ENCODE results near the gene UGGT2. TPM values are rescaled to one million over a fixed set of nuclear protein-coding genes. Genes with fewer than 3 reads are reported as not detected.
A peak's percentile ranks its signal among the peaks of the same experiment; 100 is the strongest.
"Not testable (repeated sequence)": the region's sequence is repeated elsewhere in the genome, so short reads cannot be mapped to it uniquely, and the experiment has no call there.

The UGGT2 gene
- total RNA-seq, 3 donors from 2014 or later: 16.6 to 25.5 (median 17.4) TPM

DNA sequence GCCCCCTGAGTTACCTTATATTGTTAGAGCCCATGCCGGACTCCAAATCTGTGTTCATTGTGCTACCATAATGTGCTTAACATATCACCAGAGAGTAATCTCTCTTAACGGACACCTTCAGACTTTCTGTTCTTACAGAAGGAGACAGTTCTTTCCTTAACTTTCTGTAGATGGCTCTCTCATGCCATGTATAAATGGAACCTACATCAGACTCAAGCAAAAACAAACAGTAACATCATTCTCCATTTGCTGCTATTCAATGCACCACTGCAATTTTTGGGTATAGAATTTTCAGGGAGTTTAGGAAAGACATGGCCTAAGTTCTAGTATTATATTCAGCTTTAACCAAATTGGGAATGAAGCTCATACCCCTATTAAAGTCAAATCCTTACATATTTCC, 12.6 kb upstream of the UGGT2 start:
- Histone ChIP-seq H3K4me3 (no peak overlapping the region), H3K36me3 (ENCODE audit: low read depth) (no peaks in the 10 kb centered on the region), H3K4me1 (ENCODE audit: low read depth) (no peaks in the 10 kb centered on the region), H3K9me3 (no peaks in the 10 kb centered on the region)
- DNase-seq (no peak), ATAC-seq (no peak)
- intact Hi-C loops (cut with DNase I, micrococcal nuclease): no loop called here
- TF ChIP-seq, protein P1, sequence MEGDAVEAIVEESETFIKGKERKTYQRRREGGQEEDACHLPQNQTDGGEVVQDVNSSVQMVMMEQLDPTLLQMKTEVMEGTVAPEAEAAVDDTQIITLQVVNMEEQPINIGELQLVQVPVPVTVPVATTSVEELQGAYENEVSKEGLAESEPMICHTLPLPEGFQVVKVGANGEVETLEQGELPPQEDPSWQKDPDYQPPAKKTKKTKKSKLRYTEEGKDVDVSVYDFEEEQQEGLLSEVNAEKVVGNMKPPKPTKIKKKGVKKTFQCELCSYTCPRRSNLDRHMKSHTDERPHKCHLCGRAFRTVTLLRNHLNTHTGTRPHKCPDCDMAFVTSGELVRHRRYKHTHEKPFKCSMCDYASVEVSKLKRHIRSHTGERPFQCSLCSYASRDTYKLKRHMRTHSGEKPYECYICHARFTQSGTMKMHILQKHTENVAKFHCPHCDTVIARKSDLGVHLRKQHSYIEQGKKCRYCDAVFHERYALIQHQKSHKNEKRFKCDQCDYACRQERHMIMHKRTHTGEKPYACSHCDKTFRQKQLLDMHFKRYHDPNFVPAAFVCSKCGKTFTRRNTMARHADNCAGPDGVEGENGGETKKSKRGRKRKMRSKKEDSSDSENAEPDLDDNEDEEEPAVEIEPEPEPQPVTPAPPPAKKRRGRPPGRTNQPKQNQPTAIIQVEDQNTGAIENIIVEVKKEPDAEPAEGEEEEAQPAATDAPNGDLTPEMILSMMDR (IDR thresholded peaks at IDR 0.05): no peak

- no peaks in the 10 kb centered on the region for H3K36me3 ChIP-seq (ENCODE audit: low read depth)
- DNase-seq: no peak
- no peaks in the 10 kb centered on the region for H3K9me3 ChIP-seq
- intact Hi-C loops (cut with DNase I, micrococcal nuclease): no loop called here
- peak; percentile 43 for ATAC-seq
- H3K4me3 ChIP-seq: peak overlapping the region; percentile 65
- TF ChIP-seq, protein P1 (IDR thresholded peaks at IDR 0.05): no peak
- H3K4me1 ChIP-seq (ENCODE audit: low read depth): no peaks in the 10 kb centered on the region
Measured at GRCh38 chr13:96052656-96053002, 572 bp downstream of the UGGT2 start.

DNA sequence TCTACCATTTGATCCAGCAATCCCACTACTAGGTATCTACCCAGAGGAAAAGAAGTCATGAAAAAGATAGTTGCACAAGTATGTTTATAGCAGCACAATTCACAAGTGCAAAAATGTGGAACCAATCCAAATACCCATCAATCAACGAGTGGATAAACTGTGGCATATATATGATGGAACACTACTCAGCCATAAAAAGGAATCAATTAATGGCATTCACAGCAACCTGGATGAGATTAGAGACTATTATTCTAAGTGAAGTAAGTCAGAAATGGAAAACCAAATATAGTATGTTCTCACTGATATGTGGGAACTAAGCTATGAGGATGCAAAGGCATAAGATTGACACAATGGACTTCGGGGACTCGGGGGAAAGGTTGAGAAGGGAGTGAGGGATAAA, 1.3 kb downstream of the UGGT2 start:
- H3K4me3 ChIP-seq; H3K36me3 ChIP-seq (ENCODE audit: low read depth); H3K9me3 ChIP-seq; H3K4me1 ChIP-seq (ENCODE audit: low read depth); intact Hi-C loops (cut with DNase I, micrococcal nuclease); ATAC-seq; DNase-seq: not testable (repeated sequence)

DNA sequence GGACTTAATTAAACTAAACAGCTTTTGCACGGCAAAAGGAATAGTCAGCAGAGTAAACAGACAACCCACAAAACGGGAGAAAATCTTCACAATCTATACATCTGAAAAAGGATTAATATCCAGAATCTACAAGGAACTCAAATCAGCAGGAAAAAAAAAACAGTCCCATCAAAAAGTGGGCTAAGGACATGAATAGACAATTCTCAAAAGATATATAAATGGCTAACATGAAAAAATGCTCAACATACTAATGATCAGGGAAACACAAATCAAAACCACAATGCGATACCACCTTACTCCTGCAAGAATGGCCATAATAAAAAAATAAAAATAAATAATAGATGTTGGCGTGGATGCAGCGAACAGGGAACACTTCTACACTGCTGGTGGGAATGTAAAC, 1.7 kb downstream of the UGGT2 start:
- intact Hi-C loops (cut with DNase I, micrococcal nuclease); H3K9me3 ChIP-seq; H3K4me1 ChIP-seq (ENCODE audit: low read depth); H3K4me3 ChIP-seq; H3K36me3 ChIP-seq (ENCODE audit: low read depth); DNase-seq; ATAC-seq: not testable (repeated sequence)

DNA sequence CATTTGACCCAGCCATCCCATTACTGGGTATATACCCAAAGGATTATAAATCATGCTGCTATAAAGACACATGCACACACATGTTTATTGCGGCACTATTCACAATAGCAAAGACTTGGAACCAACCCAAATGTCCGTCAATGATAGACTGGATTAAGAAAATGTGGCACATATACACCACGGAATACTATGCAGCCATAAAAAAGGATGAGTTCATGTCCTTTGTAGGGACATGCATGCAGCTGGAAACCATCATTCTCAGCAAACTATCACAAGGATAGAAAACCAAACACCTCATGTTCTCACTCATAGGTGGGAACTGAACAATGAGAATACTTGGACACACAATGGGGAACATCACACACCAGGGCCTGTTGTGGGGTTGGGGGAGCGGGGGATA, 2.2 kb downstream of the UGGT2 start:
- H3K4me1 ChIP-seq (ENCODE audit: low read depth); intact Hi-C loops (cut with DNase I, micrococcal nuclease); H3K36me3 ChIP-seq (ENCODE audit: low read depth); DNase-seq; H3K9me3 ChIP-seq; ATAC-seq; H3K4me3 ChIP-seq: not testable (repeated sequence)

DNA sequence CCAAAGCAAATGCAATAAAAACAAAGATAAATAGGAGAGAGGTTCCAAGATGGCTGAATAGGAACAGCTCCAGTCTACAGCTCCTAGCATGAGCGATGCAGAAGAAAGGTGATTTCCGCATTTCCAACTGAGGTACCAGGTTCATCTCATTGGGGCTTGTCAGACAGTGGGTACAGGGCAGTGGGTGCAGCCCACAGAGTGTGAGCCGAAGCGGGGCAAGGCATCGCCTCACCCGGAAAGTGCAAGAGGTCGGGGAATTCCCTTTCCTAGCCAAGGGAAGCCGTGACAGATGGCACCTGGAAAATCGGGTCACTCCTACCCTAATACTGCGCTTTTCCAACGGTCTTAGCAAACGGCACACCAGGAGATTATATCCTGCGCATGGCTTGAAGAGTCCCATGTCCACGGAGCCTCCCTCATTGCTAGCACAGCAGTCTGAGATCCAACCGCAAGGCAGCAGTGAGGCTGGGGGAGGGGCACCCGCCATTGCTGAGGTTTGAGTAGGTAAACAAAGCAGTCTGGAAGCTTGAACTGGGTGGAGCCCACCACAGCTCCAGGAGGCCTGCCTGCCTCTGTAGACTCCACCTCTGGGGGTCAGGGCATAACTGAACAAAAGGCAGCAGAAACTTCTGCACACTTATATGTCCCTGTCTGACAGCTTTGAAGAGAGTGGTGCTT, 6.6 kb downstream of the UGGT2 start:
- H3K4me1 ChIP-seq (ENCODE audit: low read depth); H3K9me3 ChIP-seq; H3K36me3 ChIP-seq (ENCODE audit: low read depth); DNase-seq; intact Hi-C loops (cut with DNase I, micrococcal nuclease); H3K4me3 ChIP-seq; ATAC-seq: not testable (repeated sequence)

- peaks cover 4% of the 10 kb centered on the region for H3K9me3 ChIP-seq
- DNase-seq (no peak), ATAC-seq (no peak)
- intact Hi-C loops (cut with DNase I, micrococcal nuclease): no loop called here
- TF ChIP-seq, protein P1 (IDR thresholded peaks at IDR 0.05): no peak
- H3K36me3 ChIP-seq (ENCODE audit: low read depth): no peaks in the 10 kb centered on the region
- H3K4me1 ChIP-seq (ENCODE audit: low read depth): no peaks in the 10 kb centered on the region
- no peak overlapping the region for H3K4me3 ChIP-seq
Measured at GRCh38 chr13:96044238-96044637, 9.0 kb downstream of the UGGT2 start.

Data from mucosa of descending colon (tissue), 3 donors.